ENCODE data around the gene C6orf15.
A peak's percentile ranks its signal among the peaks of the same experiment; 100 is the strongest.

Gene C6orf15

GRCh38 chr6:31091680-31092079 lies 20.7 kb downstream of the C6orf15 start:
- TF ChIP-seq, protein P1, sequence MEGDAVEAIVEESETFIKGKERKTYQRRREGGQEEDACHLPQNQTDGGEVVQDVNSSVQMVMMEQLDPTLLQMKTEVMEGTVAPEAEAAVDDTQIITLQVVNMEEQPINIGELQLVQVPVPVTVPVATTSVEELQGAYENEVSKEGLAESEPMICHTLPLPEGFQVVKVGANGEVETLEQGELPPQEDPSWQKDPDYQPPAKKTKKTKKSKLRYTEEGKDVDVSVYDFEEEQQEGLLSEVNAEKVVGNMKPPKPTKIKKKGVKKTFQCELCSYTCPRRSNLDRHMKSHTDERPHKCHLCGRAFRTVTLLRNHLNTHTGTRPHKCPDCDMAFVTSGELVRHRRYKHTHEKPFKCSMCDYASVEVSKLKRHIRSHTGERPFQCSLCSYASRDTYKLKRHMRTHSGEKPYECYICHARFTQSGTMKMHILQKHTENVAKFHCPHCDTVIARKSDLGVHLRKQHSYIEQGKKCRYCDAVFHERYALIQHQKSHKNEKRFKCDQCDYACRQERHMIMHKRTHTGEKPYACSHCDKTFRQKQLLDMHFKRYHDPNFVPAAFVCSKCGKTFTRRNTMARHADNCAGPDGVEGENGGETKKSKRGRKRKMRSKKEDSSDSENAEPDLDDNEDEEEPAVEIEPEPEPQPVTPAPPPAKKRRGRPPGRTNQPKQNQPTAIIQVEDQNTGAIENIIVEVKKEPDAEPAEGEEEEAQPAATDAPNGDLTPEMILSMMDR (IDR thresholded peaks at IDR 0.05; ENCODE audit: insufficient read depth, low read depth, low read length, missing control alignments), result no peak
- no peak overlapping the region for H3K4me3 ChIP-seq (ENCODE audit: low read length)
- DNase-seq (ENCODE audit: low read depth), result no peak

GRCh38 chr6:31090973-31091364 lies 21.4 kb downstream of the C6orf15 start:
- TF ChIP-seq, protein P1 (IDR thresholded peaks at IDR 0.05; ENCODE audit: insufficient read depth, low read depth, low read length, missing control alignments), result no peak
- no peak overlapping the region for H3K4me3 ChIP-seq (ENCODE audit: low read length)
- no peak for DNase-seq (ENCODE audit: low read depth)

DNA sequence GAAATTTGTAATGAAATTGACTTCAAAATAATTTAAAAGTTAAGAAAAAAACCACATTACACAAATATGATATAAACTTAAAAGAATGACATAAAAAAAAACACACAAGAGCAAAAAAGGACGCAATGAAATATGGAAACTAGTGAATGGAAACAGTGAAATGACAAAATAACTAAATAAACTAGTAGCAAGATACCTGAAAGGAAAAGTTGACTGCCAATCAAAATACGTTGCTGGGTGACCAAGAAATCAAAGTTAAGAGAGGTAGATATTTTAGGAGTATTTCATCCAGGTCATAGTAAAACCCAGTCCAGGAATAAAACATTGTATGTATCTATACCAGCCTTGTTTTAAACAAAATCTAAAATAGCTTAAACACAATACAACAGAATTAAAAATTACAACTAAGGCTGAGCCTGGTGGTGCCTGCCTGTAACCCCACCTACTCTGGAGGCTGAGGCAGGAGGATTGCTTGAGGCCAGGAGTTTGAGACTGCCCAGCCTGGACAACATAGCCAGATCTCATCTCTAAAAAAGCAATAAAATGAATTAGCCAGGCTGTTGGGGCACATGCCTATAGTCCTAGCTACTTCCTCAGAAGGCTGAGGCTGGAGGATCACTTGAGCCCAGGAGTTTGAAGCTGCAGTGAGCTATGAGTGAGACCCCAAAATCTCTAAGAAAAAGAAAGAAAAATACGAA lies 22.0 kb downstream of the C6orf15 start:
- TF ChIP-seq, protein P1 (IDR thresholded peaks at IDR 0.05; ENCODE audit: insufficient read depth, low read depth, low read length, missing control alignments), result no peak
- no peak for DNase-seq (ENCODE audit: low read depth)
- H3K4me3 ChIP-seq (ENCODE audit: low read length), result no peak overlapping the region

GRCh38 chr6:31087494-31088089 lies 24.8 kb downstream of the C6orf15 start:
- peak; percentile 90 for DNase-seq (ENCODE audit: low read depth)
- H3K4me3 ChIP-seq (ENCODE audit: low read length), result no peak overlapping the region
- TF ChIP-seq, protein P1 (IDR thresholded peaks at IDR 0.05; ENCODE audit: insufficient read depth, low read depth, low read length, missing control alignments), result peak; percentile 72

DNA sequence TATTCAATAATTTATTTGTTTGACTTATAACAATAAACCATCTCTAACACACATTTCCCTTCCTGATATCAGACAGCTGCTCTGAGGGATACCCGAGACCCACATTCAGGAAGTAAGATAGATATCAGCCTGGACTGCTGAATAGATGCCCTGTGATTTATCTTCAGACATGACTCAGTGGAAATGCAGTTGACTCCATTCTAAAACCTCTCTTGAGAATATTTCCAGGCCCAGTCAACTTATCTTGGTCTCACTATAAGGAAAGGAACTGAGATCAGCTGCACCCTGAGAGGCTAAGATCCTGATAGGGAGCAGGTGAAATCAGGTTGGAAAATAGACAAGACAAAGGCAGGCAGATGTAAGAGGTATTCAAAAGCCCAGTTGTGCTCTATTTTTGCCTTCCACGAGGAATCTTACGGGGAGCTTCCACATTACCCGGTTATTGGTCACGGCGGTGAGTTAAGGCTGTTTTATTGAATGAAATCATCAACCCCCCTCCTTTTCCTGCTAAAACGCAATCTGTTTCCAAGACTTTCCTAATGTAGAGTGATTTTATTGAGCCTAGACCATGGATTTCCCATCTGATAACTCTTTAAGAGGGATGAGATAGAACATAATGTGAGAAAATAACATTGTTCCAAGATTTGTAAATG lies 25.5 kb downstream of the C6orf15 start:
- no peak overlapping the region for H3K4me3 ChIP-seq (ENCODE audit: low read length)
- peak; percentile 45 for DNase-seq (ENCODE audit: low read depth)
- TF ChIP-seq, protein P1 (IDR thresholded peaks at IDR 0.05; ENCODE audit: insufficient read depth, low read depth, low read length, missing control alignments), result no peak

GRCh38 chr6:31083742-31084354 lies 28.5 kb downstream of the C6orf15 start:
- TF ChIP-seq, protein P1 (IDR thresholded peaks at IDR 0.05; ENCODE audit: insufficient read depth, low read depth, low read length, missing control alignments), result peak; percentile 48
- peak; percentile 48 for DNase-seq (ENCODE audit: low read depth)
- no peak overlapping the region for H3K4me3 ChIP-seq (ENCODE audit: low read length)

Data from epithelial cell of esophagus (primary cell).